Esophagus (tissue), 2 donors: ENCODE data around the gene MCF2L2. TPM values are rescaled to one million over a fixed set of nuclear protein-coding genes. Genes with fewer than 3 reads are reported as not detected.

Experiments used
- H3K27ac ChIP-seq, 2 donors: one replicate each; pipeline ENCODE4 v1.5.1; 2013; ENCODE audit warnings: low read depth in 2 of 2, mild to moderate bottlenecking in 2 of 2, inconsistent platforms in 1 of 2, low read length in 1 of 2, moderate library complexity in 1 of 2
- H3K27me3 ChIP-seq, 2 donors: one replicate each; pipeline ENCODE4 v1.6.1; 2013; ENCODE audit warnings: low read length in 2 of 2, control low read depth in 1 of 2, mild to moderate bottlenecking in 1 of 2; ENCODE audit not compliant: insufficient read depth in 2 of 2, control insufficient read depth in 1 of 2
- H3K36me3 ChIP-seq, 2 donors: one replicate each; pipeline ENCODE4 v1.6.1; 2013; ENCODE audit warnings: low read length in 1 of 2; ENCODE audit not compliant: control insufficient read depth in 2 of 2, insufficient read depth in 2 of 2
- H3K4me1 ChIP-seq, 2 donors: one replicate each; pipeline ENCODE4 v1.6.1; 2013; ENCODE audit warnings: low read length in 1 of 2; ENCODE audit not compliant: control insufficient read depth in 2 of 2, insufficient read depth in 2 of 2
- H3K4me3 ChIP-seq, 2 donors: one replicate each; pipeline ENCODE4 v1.5.1; 2013; ENCODE audit warnings: low read length in 2 of 2, mild to moderate bottlenecking in 2 of 2, low read depth in 1 of 2, moderate library complexity in 1 of 2
- H3K9me3 ChIP-seq, 2 donors: one replicate each; pipeline ENCODE4 v1.6.1; 2013; ENCODE audit warnings: mild to moderate bottlenecking in 2 of 2, low read depth in 1 of 2, low read length in 1 of 2, moderate library complexity in 1 of 2; ENCODE audit not compliant: control insufficient read depth in 2 of 2, insufficient read depth in 1 of 2
- WGBS, 2 donors: extraction: QIAGEN DNeasy Blood & Tissue Kit; methylation state at CpG; one replicate each; pipeline ENCODE4 v1.1.7; 2013; 5-methylcytosine and 5-hydroxymethylcytosine counted together
- polyA plus RNA-seq, 2 donors: library from polyadenylated mRNA; stranded (reverse); fragments of 200-250 nt; gene quantifications; one replicate each; pipeline ENCODE4 v1.2.3, GENCODE V29; 2013
- donor health status: healthy with polysubstance abuse.
- donor health status: Bipolar disorder and iron deficiency.

MCF2L2 gene
- polyA plus RNA-seq, 2 donors: 0.21 to 0.26 TPM

GRCh38 chr3:183217548-183218332, 210.7 kb downstream of the MCF2L2 start:
- Histone ChIP-seq H3K4me3 (no peak overlapping the region), H3K4me1 (no peaks in the 10 kb centered on the region), H3K27ac (no peak overlapping the region), H3K9me3 (no peaks in the 10 kb centered on the region), H3K36me3 (no peaks in the 10 kb centered on the region), H3K27me3 (no peaks in the 10 kb centered on the region)
- 70 to 71% methylated on average over 9 of the region's 9 CpGs for WGBS, 2 donors

- no peaks in the 10 kb centered on the region for H3K36me3 ChIP-seq
- WGBS, 2 donors: 88% methylated on average over 4 of the region's 4 CpGs
Measured at GRCh38 chr3:183215591-183216202, 212.7 kb downstream of the MCF2L2 start.

GRCh38 chr3:183214277-183214612, 214.2 kb downstream of the MCF2L2 start:
- Histone ChIP-seq H3K27ac (no peak overlapping the region), H3K4me1 (peaks cover 0 to 2% of the 10 kb centered on the region in 2 donors), H3K4me3 (no peak overlapping the region), H3K27me3 (no peaks in the 10 kb centered on the region), H3K36me3 (no peaks in the 10 kb centered on the region), H3K9me3 (no peaks in the 10 kb centered on the region)
- 71 to 72% methylated on average over 2 of the region's 2 CpGs for WGBS, 2 donors

More at GRCh38 chr3:183215591-183216202, 212.7 kb downstream of the MCF2L2 start:
- Histone ChIP-seq H3K4me1 (peaks cover 0 to 2% of the 10 kb centered on the region in 2 donors), H3K9me3 (no peaks in the 10 kb centered on the region), H3K27me3 (no peaks in the 10 kb centered on the region), H3K4me3 (no peak overlapping the region), H3K27ac (no peak overlapping the region)

GRCh38 chr3:183213415-183214276, 214.8 kb downstream of the MCF2L2 start:
- 71 to 76% methylated on average over 3 of the region's 3 CpGs for WGBS, 2 donors
- Histone ChIP-seq H3K27ac (no peak overlapping the region), H3K36me3 (no peaks in the 10 kb centered on the region), H3K4me3 (no peak overlapping the region), H3K4me1 (peaks cover 0 to 2% of the 10 kb centered on the region in 2 donors), H3K27me3 (no peaks in the 10 kb centered on the region), H3K9me3 (no peaks in the 10 kb centered on the region)

- WGBS, 2 donors: 67 to 74% methylated on average over 7 of the region's 7 CpGs
- Histone ChIP-seq H3K9me3 (no peaks in the 10 kb centered on the region), H3K4me1 (peaks cover 0 to 2% of the 10 kb centered on the region in 2 donors), H3K27me3 (no peaks in the 10 kb centered on the region), H3K36me3 (no peaks in the 10 kb centered on the region), H3K27ac (no peak overlapping the region), H3K4me3 (no peak overlapping the region)
Measured at GRCh38 chr3:183212565-183212964, 215.9 kb downstream of the MCF2L2 start.

DNA sequence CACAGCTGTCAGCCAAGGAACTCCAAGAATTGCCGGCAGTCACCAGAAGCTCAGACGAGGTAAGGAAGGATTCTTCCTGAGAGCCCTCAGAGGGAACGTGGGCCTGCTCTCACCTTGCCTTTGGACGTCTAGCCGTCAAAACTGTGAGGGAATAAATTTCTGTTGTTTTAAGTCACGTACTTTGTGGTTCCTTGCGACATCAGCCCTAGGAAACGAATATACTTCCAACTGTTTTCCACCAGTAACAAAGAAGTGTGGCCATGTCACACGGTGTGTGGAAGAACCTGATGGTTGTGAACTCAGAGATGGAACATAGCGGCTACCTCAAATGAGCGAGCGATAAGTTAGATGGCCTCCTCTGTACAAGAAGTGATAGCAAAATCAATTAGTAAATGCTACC, 216.3 kb downstream of the MCF2L2 start:
- 78 to 82% methylated on average over 12 of the region's 12 CpGs for WGBS, 2 donors
- no peak overlapping the region for H3K27ac ChIP-seq

DNA sequence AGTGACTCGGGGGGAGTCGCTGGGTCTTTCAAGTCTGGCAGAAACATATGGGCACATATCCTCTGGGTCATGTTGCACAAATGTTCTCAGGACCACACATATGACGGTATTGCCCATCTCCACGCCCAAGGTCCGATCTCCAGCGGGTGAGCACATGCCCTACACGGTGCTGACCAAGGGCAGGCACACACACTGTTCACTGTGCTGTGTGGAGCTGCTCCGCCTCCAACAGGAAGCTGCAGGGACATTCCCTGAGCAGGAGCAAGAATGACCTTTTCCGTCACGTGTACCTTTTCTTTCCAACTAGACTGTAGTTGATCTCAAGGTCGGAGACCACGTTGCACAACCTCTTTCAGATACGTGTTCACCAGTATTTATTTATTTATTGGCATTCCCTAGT, 217.1 kb downstream of the MCF2L2 start:
- Histone ChIP-seq H3K27ac (peak overlapping the region; percentile 22 to 77), H3K9me3 (no peaks in the 10 kb centered on the region), H3K4me3 (no peak overlapping the region), H3K36me3 (no peaks in the 10 kb centered on the region), H3K27me3 (no peaks in the 10 kb centered on the region), H3K4me1 (peaks cover 0 to 2% of the 10 kb centered on the region in 2 donors)
- 71 to 80% methylated on average over 13 of the region's 13 CpGs for WGBS, 2 donors

More for the DNA sequence above, 216.3 kb downstream of the MCF2L2 start:
- no peaks in the 10 kb centered on the region for H3K36me3 ChIP-seq
- peaks cover 0 to 2% of the 10 kb centered on the region in 2 donors for H3K4me1 ChIP-seq
- H3K27me3 ChIP-seq: no peaks in the 10 kb centered on the region
- H3K4me3 ChIP-seq: no peak overlapping the region
- no peaks in the 10 kb centered on the region for H3K9me3 ChIP-seq

- H3K36me3 ChIP-seq: no peaks in the 10 kb centered on the region
- H3K27me3 ChIP-seq: no peaks in the 10 kb centered on the region
- peak overlapping the region; percentile 46 to 77 for H3K27ac ChIP-seq
- peaks cover 0 to 2% of the 10 kb centered on the region in 2 donors for H3K4me1 ChIP-seq
- H3K9me3 ChIP-seq: no peaks in the 10 kb centered on the region
- H3K4me3 ChIP-seq: no peak overlapping the region
- 56 to 60% methylated on average over 9 of the region's 9 CpGs for WGBS, 2 donors
Measured at GRCh38 chr3:183210862-183211341, 217.5 kb downstream of the MCF2L2 start.

- Histone ChIP-seq H3K27ac (peak overlapping the region; percentile 46 to 69), H3K36me3 (no peaks in the 10 kb centered on the region), H3K27me3 (no peaks in the 10 kb centered on the region), H3K9me3 (no peaks in the 10 kb centered on the region), H3K4me1 (peaks cover 0 to 2% of the 10 kb centered on the region in 2 donors), H3K4me3 (no peak overlapping the region)
- 50 to 58% methylated on average over 5 of the region's 5 CpGs for WGBS, 2 donors
Measured at GRCh38 chr3:183210341-183210740, 218.1 kb downstream of the MCF2L2 start.
